ENCODE data around the gene COX19.
"Not testable (repeated sequence)": the region's sequence is repeated elsewhere in the genome, so short reads cannot be mapped to it uniquely, and the experiment has no call there.

Gene COX19

DNA sequence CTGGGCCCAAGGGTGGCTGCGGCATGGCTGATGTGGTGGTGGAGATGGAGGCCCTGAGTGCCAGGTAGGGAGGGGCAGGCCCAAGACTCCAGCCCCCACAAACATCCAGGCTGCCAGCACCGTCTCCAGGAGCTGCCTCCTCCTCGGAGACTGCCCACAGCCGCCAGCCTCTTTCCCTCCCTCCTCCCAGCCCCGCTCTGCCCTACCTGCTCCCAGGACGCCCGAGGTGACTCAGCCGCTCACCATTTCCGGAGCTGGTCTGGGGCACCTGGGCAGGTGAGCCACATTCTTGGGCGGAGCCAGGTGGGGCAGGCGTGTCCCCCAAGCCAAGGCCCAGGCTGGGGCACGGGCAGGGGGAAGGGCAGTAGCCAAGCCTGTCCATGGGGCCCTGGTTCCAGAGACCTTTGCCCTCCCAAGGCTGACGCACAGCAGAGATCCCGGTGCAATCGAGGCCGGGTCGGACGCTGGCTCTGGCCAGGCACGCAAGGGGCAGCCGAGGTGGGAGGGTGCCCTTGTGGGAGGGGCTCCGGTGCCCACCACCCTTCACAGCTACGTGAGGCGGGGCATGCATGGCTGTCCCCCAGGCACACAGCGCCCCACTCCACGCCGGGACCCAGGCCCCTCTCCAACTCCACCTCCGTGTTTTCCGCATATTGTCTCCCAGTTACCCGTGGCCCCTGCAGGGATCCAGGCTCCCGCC is 29.6 kb downstream of the COX19 start:
- in situ Hi-C loops (cut with HindIII; ENCODE audit: low pct_unique_long_range_greater_than_20kb, low sequenced_read_pairs), result no loop called here
- DNase-seq (ENCODE audit: low read depth in 1 of 2, low spot score in 1 of 2), result peak; percentile 96 to 99
- TF ChIP-seq JUND (IDR thresholded peaks at IDR 0.05; ENCODE audit: low read depth), result no peak

DNA sequence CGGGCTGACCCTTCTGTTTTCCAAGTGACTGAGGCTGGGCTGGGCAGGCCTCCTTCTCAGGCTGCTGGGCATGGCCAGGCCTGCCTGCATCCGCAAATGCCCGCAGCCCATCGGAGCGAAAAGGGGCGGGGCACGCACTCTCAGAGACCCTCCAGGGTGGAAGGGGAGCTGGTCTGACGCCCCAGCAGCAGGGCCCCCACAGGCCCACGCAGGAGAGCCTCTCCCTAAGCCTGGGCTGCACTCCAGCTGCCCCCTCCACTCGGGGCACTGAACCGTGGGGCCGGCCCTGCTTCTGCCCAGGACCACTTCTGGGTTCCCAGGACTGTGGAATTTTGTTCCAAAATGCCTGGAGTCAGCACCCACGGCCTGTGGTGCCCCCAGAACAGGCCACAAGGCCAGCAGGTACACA is 30.2 kb downstream of the COX19 start:
- peak in 1 of 2 experiments; percentile 21 for DNase-seq (ENCODE audit: low read depth in 1 of 2, low spot score in 1 of 2)
- in situ Hi-C loops (cut with HindIII; ENCODE audit: low pct_unique_long_range_greater_than_20kb, low sequenced_read_pairs), result no loop called here
- no peak for TF ChIP-seq JUND (IDR thresholded peaks at IDR 0.05; ENCODE audit: low read depth)

DNA sequence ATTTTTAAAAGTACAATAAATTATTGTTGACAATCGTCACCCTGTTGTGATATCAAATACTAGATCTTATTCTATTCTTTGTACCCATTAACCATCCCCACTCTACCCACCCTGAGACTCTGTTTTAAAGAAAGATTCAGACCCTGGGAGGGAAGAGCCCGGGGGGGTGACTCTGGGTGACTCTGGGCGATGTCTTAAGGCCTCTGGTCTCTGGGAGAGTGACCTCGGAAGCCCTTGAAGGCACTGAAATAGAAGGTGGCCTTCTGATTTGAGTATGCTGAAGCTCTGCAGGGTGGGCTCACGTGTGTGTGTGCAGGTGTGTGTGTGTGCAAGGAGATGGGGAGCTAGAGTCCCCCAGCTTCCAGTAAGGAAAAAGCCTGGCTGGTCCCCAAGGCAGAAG is 30.6 kb downstream of the COX19 start:
- in situ Hi-C loops (cut with HindIII; ENCODE audit: low pct_unique_long_range_greater_than_20kb, low sequenced_read_pairs), result no loop called here
- DNase-seq (ENCODE audit: low read depth in 1 of 2, low spot score in 1 of 2), result no peak
- no peak for TF ChIP-seq JUND (IDR thresholded peaks at IDR 0.05; ENCODE audit: low read depth)

- in situ Hi-C loops (cut with HindIII; ENCODE audit: low pct_unique_long_range_greater_than_20kb, low sequenced_read_pairs); DNase-seq (ENCODE audit: low read depth in 1 of 2, low spot score in 1 of 2): not testable (repeated sequence)
Measured at GRCh38 chr7:943793-944192, 31.6 kb downstream of the COX19 start.

DNA sequence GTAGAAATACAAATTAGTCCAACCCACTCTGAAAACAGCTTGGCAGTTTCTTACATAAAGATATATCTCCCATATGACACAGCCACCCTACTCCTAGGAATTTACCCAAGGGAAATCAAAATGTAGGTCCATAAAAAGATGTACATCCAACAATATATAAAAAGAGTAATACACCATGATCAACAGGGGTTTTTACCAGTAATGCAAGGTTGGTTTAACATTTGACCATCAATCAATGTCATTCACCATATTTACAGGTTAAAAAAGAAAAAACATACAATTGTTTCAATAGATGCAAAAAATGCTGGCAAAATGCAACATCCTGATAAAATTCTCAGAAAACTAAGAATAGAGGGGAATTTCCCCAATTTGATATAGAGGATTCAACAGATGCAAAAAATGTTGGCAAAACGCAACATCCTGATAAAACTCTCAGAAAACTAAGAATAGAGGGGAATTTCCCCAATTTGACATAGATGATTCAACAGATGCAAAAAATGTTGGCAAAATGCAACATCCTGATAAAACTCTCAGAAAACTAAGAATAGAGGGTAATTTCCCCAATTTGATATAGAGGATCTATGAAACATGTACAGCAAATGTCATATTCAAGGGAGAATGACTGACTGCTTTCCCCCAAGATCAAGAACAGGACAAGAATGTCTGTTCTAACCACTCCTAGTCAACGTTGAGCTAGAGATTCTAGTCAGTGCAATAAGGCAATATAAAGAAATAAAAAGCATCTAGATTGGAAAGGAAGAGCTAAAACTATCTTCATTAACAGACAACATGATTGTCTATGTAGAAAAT is 34.5 kb downstream of the COX19 start:
- no peak for TF ChIP-seq JUND (IDR thresholded peaks at IDR 0.05; ENCODE audit: low read depth)
- no peak for DNase-seq (ENCODE audit: low read depth in 1 of 2, low spot score in 1 of 2)
- in situ Hi-C loops (cut with HindIII; ENCODE audit: low pct_unique_long_range_greater_than_20kb, low sequenced_read_pairs), result no loop called here

DNA sequence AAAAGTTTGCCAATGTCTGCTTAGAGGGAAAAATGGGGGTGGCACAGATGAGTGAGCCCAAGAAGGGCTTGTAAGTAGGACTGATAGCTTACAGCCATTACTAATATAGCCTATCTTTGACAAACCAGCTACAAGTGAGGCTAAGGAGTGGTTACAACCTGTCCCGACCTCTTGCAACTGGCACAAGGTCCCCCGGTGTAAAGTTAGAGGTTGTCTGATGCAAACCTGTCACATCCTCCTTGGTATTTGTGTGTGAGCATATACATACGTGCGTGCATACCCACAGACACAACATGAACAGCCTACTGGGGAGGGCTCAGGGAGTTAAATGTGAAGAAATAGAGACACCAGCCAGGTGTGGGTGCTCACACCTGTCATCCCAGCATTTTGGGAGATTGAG is 35.5 kb downstream of the COX19 start:
- no peak for TF ChIP-seq JUND (IDR thresholded peaks at IDR 0.05; ENCODE audit: low read depth)
- DNase-seq (ENCODE audit: low read depth in 1 of 2, low spot score in 1 of 2), result no peak
- in situ Hi-C loops (cut with HindIII; ENCODE audit: low pct_unique_long_range_greater_than_20kb, low sequenced_read_pairs), result no loop called here

DNA sequence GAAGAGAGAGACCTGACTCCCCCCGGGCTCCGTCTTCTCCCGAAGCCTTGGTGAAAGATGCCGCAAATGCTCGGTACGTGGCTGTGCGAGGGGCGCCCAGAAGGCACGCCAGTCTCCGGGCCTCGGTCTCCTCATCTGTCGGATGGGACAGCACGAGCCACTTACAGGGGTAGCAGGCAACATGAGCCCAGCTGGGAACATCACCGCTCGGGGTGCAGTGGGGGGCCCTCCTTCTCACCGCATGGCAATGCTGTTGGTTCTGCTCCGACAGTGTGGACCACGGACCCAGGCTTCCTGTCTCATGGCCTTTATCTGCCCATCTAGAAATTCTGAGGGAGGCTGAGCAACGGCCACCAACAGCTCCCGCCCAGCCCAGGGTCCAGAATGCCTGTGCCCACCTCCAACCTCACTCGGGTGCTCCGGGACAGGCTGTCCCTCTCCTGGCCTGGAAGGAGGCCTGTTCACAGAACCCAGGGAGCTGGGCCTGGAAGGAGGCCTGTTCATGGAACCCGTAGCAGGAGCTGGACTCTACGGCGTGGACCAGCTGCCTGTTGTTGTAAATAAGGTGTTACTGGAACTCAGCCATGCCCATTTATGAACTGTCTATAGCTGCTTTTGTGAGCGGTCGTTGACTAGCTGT is 36.7 kb downstream of the COX19 start:
- in situ Hi-C loops (cut with HindIII; ENCODE audit: low pct_unique_long_range_greater_than_20kb, low sequenced_read_pairs), result no loop called here
- DNase-seq (ENCODE audit: low read depth in 1 of 2, low spot score in 1 of 2), result no peak
- TF ChIP-seq JUND (IDR thresholded peaks at IDR 0.05; ENCODE audit: low read depth), result no peak

GRCh38 chr7:937856-938484 is 37.4 kb downstream of the COX19 start:
- in situ Hi-C loops (cut with HindIII; ENCODE audit: low pct_unique_long_range_greater_than_20kb, low sequenced_read_pairs), result no loop called here
- DNase-seq (ENCODE audit: low read depth in 1 of 2, low spot score in 1 of 2), result no peak
- no peak for TF ChIP-seq JUND (IDR thresholded peaks at IDR 0.05; ENCODE audit: low read depth)

- no peak for DNase-seq (ENCODE audit: low read depth in 1 of 2, low spot score in 1 of 2)
- no peak for TF ChIP-seq JUND (IDR thresholded peaks at IDR 0.05; ENCODE audit: low read depth)
- in situ Hi-C loops (cut with HindIII; ENCODE audit: low pct_unique_long_range_greater_than_20kb, low sequenced_read_pairs), result no loop called here
Measured at GRCh38 chr7:936386-937054, 38.8 kb downstream of the COX19 start.

GRCh38 chr7:935874-936385 is 39.4 kb downstream of the COX19 start:
- TF ChIP-seq JUND (IDR thresholded peaks at IDR 0.05; ENCODE audit: low read depth), result no peak
- no peak for DNase-seq (ENCODE audit: low read depth in 1 of 2, low spot score in 1 of 2)
- in situ Hi-C loops (cut with HindIII; ENCODE audit: low pct_unique_long_range_greater_than_20kb, low sequenced_read_pairs), result no loop called here

GRCh38 chr7:935164-935873 is 40.0 kb downstream of the COX19 start:
- in situ Hi-C loops (cut with HindIII; ENCODE audit: low pct_unique_long_range_greater_than_20kb, low sequenced_read_pairs), result no loop called here
- no peak for TF ChIP-seq JUND (IDR thresholded peaks at IDR 0.05; ENCODE audit: low read depth)
- no peak for DNase-seq (ENCODE audit: low read depth in 1 of 2, low spot score in 1 of 2)
